Trophoblast cell (in vitro differentiated cells and primary cell): Measurements from ENCODE around the gene SFR1.

Experiments
- DNase-seq, 2 donors: peaks; one replicate each; pipeline ENCODE4 v3.0.0-alpha.2; 2016
- H2AFZ ChIP-seq: 2 replicates; pipeline ENCODE4 v1.6.1; 2013; ENCODE audit warnings: low read length, moderate library complexity, mild to moderate bottlenecking; ENCODE audit not compliant: insufficient read depth, poor library complexity
- H2AK5ac ChIP-seq: 2 replicates; pipeline ENCODE4 v1.6.1; 2013; ENCODE audit warnings: mild to moderate bottlenecking, low read length
- H2BK120ac ChIP-seq: 2 replicates; pipeline ENCODE4 v1.6.1; 2013; ENCODE audit warnings: low read length, mild to moderate bottlenecking, moderate library complexity; ENCODE audit not compliant: insufficient read depth, poor library complexity
- H2BK12ac ChIP-seq: 2 replicates; pipeline ENCODE4 v1.6.1; 2013; ENCODE audit warnings: mild to moderate bottlenecking, low read length, moderate library complexity
- H2BK5ac ChIP-seq: 2 replicates; pipeline ENCODE4 v1.6.1; 2013; ENCODE audit warnings: low read length, low read depth, moderate library complexity, mild to moderate bottlenecking; ENCODE audit not compliant: poor library complexity
- H3K14ac ChIP-seq: 2 replicates; pipeline ENCODE4 v1.6.1; 2013; ENCODE audit warnings: mild to moderate bottlenecking, low read length
- H3K18ac ChIP-seq: 2 replicates; pipeline ENCODE4 v1.6.1; 2013; ENCODE audit warnings: mild to moderate bottlenecking, low read length
- H3K23ac ChIP-seq: 2 replicates; pipeline ENCODE4 v1.6.1; 2013; ENCODE audit warnings: low read length
- H3K27ac ChIP-seq: 2 replicates; pipeline ENCODE4 v1.5.1; 2013; ENCODE audit warnings: low read depth, mild to moderate bottlenecking, inconsistent platforms, low read length, moderate library complexity
- H3K27me3 ChIP-seq: 2 replicates; pipeline ENCODE4 v1.6.1; 2013; ENCODE audit warnings: inconsistent platforms, mild to moderate bottlenecking, low read length, moderate library complexity; ENCODE audit not compliant: insufficient read depth
- H3K36me3 ChIP-seq, 2 experiments: 1 replicate in 1 of 2; 2 replicates in 1 of 2; pipeline ENCODE4 v1.6.1; 2013; ENCODE audit warnings: low read length in 2 of 2, mild to moderate bottlenecking in 2 of 2, moderate library complexity in 1 of 2; ENCODE audit not compliant: insufficient read depth in 2 of 2, control insufficient read depth in 1 of 2
- H3K4ac ChIP-seq: 2 replicates; pipeline ENCODE4 v1.6.1; 2013; ENCODE audit warnings: low read depth, mild to moderate bottlenecking, low read length, moderate library complexity
- H3K4me1 ChIP-seq, 2 experiments: 1 replicate in 1 of 2; 2 replicates in 1 of 2; pipeline ENCODE4 v1.6.1; 2013; ENCODE audit warnings: low read length in 2 of 2, mild to moderate bottlenecking in 2 of 2, moderate library complexity in 1 of 2; ENCODE audit not compliant: insufficient read depth in 2 of 2, control insufficient read depth in 1 of 2
- H3K4me2 ChIP-seq: 2 replicates; pipeline ENCODE4 v1.6.1; 2013; ENCODE audit warnings: inconsistent platforms, mild to moderate bottlenecking, low read length, moderate library complexity
- H3K4me3 ChIP-seq: 2 replicates; pipeline ENCODE4 v1.5.1; 2013; ENCODE audit warnings: mild to moderate bottlenecking, low read depth, low read length, inconsistent platforms
- H3K79me1 ChIP-seq: one replicate; pipeline ENCODE4 v1.6.1; 2013; ENCODE audit warnings: low read length
- H3K79me2 ChIP-seq: 2 replicates; pipeline ENCODE4 v1.6.1; 2013; ENCODE audit warnings: low read length, mild to moderate bottlenecking; ENCODE audit not compliant: control insufficient read depth, insufficient read depth, poor library complexity
- H3K9ac ChIP-seq: 2 replicates; pipeline ENCODE4 v1.6.1; 2013; ENCODE audit warnings: mild to moderate bottlenecking, low read length
- H3K9me3 ChIP-seq: 2 replicates; pipeline ENCODE4 v1.6.1; 2013; ENCODE audit warnings: low read depth, mild to moderate bottlenecking, control low read depth, inconsistent platforms, low read length; ENCODE audit not compliant: insufficient read depth
- H4K12ac ChIP-seq: 2 replicates; pipeline ENCODE4 v1.6.1; 2013; ENCODE audit warnings: low read depth, mild to moderate bottlenecking, low read length, moderate library complexity
- H4K8ac ChIP-seq: 2 replicates; pipeline ENCODE4 v1.6.1; 2013; ENCODE audit warnings: low read depth, mild to moderate bottlenecking, low read length, moderate library complexity
- H4K91ac ChIP-seq: one replicate; pipeline ENCODE4 v1.6.1; 2013; ENCODE audit warnings: low read depth, mild to moderate bottlenecking, low read length, moderate library complexity
- WGBS: extraction: QIAGEN DNeasy Blood & Tissue Kit; methylation state at CpG from one replicate; pipeline ENCODE4 v1.1.7; 2013; ENCODE audit warnings: missing lambda C conversion rate; ENCODE audit not compliant: insufficient read length, insufficient coverage; ENCODE audit errors: extremely low coverage; 5-methylcytosine and 5-hydroxymethylcytosine counted together

SFR1 gene

GRCh38 chr10:104077247-104077646 lies 44.7 kb upstream of the SFR1 start:
- no peak overlapping the region for H3K14ac ChIP-seq
- H3K4me1 ChIP-seq = peaks cover 0 to 5% of the 10 kb centered on the region in 2 experiments
- no peaks in the 10 kb centered on the region for H3K27me3 ChIP-seq
- H2BK120ac ChIP-seq = no peak overlapping the region
- no CpG with 5 or more reads among the region's 3 CpGs for WGBS
- H3K9ac ChIP-seq = no peak overlapping the region
- no peak overlapping the region for H4K12ac ChIP-seq
- no peak overlapping the region for H2AK5ac ChIP-seq
- H4K91ac ChIP-seq = no peak overlapping the region
- no peak for DNase-seq
- no peaks in the 10 kb centered on the region for H3K36me3 ChIP-seq
- no peak overlapping the region for H2BK5ac ChIP-seq
- no peak overlapping the region for H2BK12ac ChIP-seq
- no peak overlapping the region for H3K4ac ChIP-seq
- no peaks in the 10 kb centered on the region for H3K79me2 ChIP-seq
- no peak overlapping the region for H3K27ac ChIP-seq
- H2AFZ ChIP-seq = peak overlapping the region; percentile 48
- H4K8ac ChIP-seq = no peak overlapping the region
- no peak overlapping the region for H3K4me2 ChIP-seq
- no peak overlapping the region for H3K23ac ChIP-seq
- H3K4me3 ChIP-seq = no peak overlapping the region
- H3K9me3 ChIP-seq = no peaks in the 10 kb centered on the region
- peaks cover 7% of the 10 kb centered on the region for H3K79me1 ChIP-seq
- H3K18ac ChIP-seq = no peak overlapping the region

- Histone ChIP-seq H2AFZ (no peak overlapping the region), H3K18ac (no peak overlapping the region), H3K23ac (no peak overlapping the region), H3K9me3 (no peaks in the 10 kb centered on the region), H2BK120ac (no peak overlapping the region), H3K4me2 (no peak overlapping the region), H2AK5ac (no peak overlapping the region), H4K8ac (no peak overlapping the region), H3K14ac (no peak overlapping the region), H3K36me3 (no peaks in the 10 kb centered on the region), H3K4me1 (peaks cover 3 to 8% of the 10 kb centered on the region in 2 experiments), H3K9ac (no peak overlapping the region), H2BK5ac (no peak overlapping the region), H3K79me2 (no peaks in the 10 kb centered on the region), H4K91ac (no peak overlapping the region), H3K27me3 (no peaks in the 10 kb centered on the region), H3K27ac (no peak overlapping the region), H3K4me3 (no peak overlapping the region), H3K79me1 (peaks cover 10% of the 10 kb centered on the region), H3K4ac (no peak overlapping the region), H2BK12ac (no peak overlapping the region), H4K12ac (no peak overlapping the region)
- no peak for DNase-seq
- WGBS = no CpG with 5 or more reads among the region's 5 CpGs
These were observed 44.3 kb upstream of the SFR1 start for GRCh38 chr10:104077663-104078151.

- WGBS = no CpG with 5 or more reads among the region's 1 CpG
These were observed 41.2 kb upstream of the SFR1 start for GRCh38 chr10:104080762-104081161.

GRCh38 chr10:104081998-104082397 lies 40.0 kb upstream of the SFR1 start:
- H4K8ac ChIP-seq = no peak overlapping the region
- H3K4me3 ChIP-seq = no peak overlapping the region
- WGBS = no CpG with 5 or more reads among the region's 5 CpGs
- DNase-seq = peak; percentile 92 to 99
- no peak overlapping the region for H2BK120ac ChIP-seq
- H3K36me3 ChIP-seq = no peaks in the 10 kb centered on the region
- H3K27ac ChIP-seq = peak overlapping the region; percentile 39
- no peak overlapping the region for H3K18ac ChIP-seq
- H4K91ac ChIP-seq = no peak overlapping the region
- H4K12ac ChIP-seq = no peak overlapping the region
- no peaks in the 10 kb centered on the region for H3K79me2 ChIP-seq
- peaks cover 13% of the 10 kb centered on the region for H3K79me1 ChIP-seq
- H3K9ac ChIP-seq = no peak overlapping the region
- H2BK5ac ChIP-seq = no peak overlapping the region
- no peaks in the 10 kb centered on the region for H3K9me3 ChIP-seq
- H2AFZ ChIP-seq = no peak overlapping the region
- no peak overlapping the region for H3K4ac ChIP-seq
- H3K14ac ChIP-seq = no peak overlapping the region
- H3K4me2 ChIP-seq = no peak overlapping the region
- no peak overlapping the region for H3K23ac ChIP-seq
- H3K27me3 ChIP-seq = no peaks in the 10 kb centered on the region
- H3K4me1 ChIP-seq = peaks cover 5 to 10% of the 10 kb centered on the region in 2 experiments
- no peak overlapping the region for H2AK5ac ChIP-seq
- no peak overlapping the region for H2BK12ac ChIP-seq

More at GRCh38 chr10:104080762-104081161, 41.2 kb upstream of the SFR1 start:
- Histone ChIP-seq H3K18ac (no peak overlapping the region), H2BK12ac (no peak overlapping the region), H2BK5ac (no peak overlapping the region), H2BK120ac (no peak overlapping the region), H3K9ac (no peak overlapping the region), H3K36me3 (no peaks in the 10 kb centered on the region), H4K12ac (no peak overlapping the region), H3K27ac (no peak overlapping the region), H2AFZ (no peak overlapping the region), H3K4me3 (no peak overlapping the region), H3K79me1 (peaks cover 11% of the 10 kb centered on the region), H4K8ac (no peak overlapping the region), H3K23ac (no peak overlapping the region), H3K14ac (no peak overlapping the region), H2AK5ac (no peak overlapping the region), H3K9me3 (no peaks in the 10 kb centered on the region), H3K27me3 (no peaks in the 10 kb centered on the region), H3K4ac (no peak overlapping the region), H3K79me2 (no peaks in the 10 kb centered on the region), H3K4me2 (no peak overlapping the region), H3K4me1 (peaks cover 5 to 10% of the 10 kb centered on the region in 2 experiments), H4K91ac (no peak overlapping the region)
- peak in 1 of 2 donors; percentile 40 for DNase-seq
